Measurements from ENCODE around the gene GRIA3.
"Not testable (repeated sequence)": the region's sequence is repeated elsewhere in the genome, so short reads cannot be mapped to it uniquely, and the experiment has no call there.

Gene GRIA3

GRCh38 chrX:123464709-123465108 lies 280.6 kb downstream of the GRIA3 start:
- no peak for DNase-seq (ENCODE audit: low read depth)

DNA sequence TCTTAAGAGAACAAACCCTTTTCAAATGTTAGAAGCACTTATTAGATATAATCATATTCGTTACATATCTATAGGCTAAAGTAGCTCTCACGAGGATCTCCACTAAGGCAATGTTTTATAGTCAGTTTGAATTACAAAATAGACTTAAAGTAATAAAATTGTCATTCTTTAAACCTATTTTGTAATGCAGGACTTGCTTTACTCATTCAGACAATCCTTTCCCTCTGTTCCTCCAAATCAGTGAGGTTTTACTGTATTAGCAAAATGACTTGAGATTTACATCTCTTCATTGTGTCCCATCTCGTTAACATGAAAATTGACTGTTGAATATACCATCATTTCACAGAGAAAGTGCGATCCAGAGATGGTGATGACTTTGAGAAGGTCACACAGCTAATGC lies 284.4 kb downstream of the GRIA3 start:
- no peak for DNase-seq (ENCODE audit: low read depth)

DNA sequence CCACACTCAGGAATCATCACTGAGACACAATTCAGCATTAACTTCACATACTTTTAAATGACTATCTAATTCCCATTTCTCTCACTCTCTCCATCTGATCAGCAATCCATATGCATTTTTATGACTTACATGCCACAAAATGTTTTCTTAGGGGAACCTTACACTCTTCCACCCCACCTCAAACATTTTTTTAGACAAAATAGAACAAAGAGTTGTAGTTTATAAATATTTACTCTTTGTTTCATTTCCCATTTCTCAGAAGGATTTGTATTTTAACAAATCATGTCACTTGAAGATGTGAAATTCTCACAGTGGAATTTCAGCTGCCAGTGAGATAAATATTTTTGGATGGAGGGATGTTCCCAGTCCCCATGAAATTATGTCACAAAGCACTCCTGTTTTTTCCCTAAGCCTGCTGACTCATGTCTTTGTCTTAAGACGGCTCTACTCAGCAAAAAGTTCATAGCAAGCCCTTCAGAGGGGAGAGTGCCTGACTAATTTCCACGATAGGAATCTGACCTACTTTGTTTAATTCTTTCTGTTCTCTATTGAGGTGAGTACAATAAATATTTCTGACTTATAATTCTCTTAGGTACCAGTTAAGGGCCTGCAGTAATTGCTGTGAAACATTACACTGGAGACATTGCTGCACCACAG lies 291.1 kb downstream of the GRIA3 start:
- no peak for DNase-seq (ENCODE audit: low read depth)

DNA sequence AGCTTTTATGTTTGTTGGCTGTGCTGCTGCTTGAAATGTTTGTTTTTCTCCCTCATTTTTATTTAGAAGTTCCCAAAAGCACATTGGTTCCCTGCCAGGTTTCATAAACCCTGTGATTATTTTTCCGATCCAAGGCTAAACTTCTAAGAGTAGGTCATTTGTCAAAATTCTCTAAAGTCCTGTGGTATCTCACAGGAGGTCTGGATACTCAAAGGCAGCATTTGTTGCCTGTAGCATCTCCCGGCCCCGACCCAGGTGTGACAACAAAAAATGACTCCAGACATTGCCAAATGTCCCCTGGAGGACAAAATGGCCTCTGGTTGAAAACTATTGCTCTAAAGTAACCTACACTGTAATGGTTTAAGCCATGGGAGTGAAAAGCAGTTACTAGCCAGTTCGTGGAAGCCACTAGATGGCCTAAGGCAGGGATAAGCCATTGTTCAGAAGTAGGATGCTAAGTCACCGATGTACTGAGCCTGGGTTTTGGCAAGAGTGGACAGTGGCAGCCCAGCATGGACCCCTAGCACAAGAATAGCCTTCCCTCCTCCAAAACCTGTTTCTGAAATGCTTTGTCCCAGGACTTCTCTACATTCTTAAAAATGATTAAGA lies 292.6 kb downstream of the GRIA3 start:
- no peak for DNase-seq (ENCODE audit: low read depth)

DNA sequence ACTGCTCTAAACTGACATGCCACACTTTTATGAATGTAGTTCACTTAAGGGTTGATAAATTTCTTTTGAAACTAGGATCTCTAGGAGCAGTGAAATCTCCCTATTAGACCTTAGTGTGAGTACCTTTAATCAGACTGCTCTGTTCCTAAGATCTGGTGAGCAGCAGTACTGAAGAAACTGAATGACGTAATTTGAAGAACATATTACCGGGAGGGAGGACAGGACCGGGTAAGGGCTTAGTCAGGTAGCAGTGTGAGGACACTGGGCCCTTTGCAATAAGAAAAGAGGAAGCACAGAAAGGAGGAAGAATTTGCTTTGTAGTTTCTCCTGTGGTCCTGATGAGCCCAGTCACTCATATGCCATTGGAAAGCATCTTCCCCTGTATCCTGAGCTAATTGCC lies 293.6 kb downstream of the GRIA3 start:
- no peak for DNase-seq (ENCODE audit: low read depth)

DNA sequence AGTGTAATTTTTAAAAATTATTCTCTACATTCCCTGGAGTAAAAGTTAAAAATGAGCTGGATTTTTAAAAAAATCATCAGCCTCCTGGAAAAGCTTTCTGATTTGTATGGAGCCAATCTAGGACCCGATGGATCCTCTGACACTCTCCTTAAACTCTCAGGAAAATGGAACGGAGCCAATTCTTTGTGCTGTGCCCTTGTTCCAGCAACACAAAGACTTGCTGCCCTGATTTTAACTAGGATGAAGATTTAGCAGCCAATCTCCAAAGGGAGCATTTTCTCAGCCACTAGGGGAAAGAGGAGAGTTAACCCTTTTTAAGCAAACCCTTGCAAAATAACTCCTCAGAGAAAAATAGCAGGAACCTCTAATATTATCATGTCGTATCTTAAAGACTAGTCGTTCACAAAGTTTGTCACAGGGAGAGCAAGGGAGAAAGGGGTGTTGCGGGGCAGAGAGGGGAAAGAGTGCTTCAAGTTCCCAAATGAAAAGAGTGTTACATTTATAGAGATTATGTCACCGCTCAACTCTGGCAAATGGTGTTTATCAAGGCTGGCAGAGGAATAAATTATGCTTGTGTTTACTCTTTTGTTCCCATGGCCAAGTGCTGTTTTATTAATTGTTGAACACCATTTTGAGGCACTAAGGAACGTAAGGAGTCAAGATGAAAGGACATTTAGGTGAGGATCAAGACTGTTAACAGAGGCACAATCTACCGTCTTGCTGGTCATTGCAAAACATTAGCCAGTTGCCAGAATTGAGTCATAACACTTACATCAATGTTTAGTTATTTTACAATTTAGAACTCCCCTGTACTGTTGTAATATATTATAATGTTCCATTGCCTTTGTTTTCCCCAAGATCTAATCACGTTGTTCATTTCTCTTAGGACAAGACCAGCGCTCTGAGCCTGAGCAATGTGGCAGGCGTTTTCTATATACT lies 298.1 kb downstream of the GRIA3 start:
- no peak for DNase-seq (ENCODE audit: low read depth)

GRCh38 chrX:123486297-123486696 lies 302.2 kb downstream of the GRIA3 start:
- no peak for DNase-seq (ENCODE audit: low read depth)

DNA sequence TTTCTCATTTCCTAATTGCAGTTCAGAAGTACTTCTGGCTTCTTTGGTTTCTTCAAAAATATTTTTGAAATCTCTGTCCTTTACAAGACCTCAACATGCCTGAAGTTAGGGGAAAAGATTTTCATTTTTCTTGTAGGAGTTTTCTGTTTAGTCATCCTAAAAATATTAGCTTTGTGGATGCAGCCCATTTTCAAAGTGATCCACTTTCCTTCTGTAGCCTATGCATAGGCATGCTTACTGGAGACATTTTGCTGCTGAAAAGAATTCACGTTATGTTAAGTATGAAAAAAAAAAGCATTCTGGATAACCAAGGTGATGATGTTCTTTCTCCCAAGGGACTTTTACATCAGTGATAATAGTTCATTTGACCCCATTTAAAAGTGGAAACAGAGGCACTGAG lies 303.2 kb downstream of the GRIA3 start:
- no peak for DNase-seq (ENCODE audit: low read depth)

GRCh38 chrX:123487669-123488068 lies 303.6 kb downstream of the GRIA3 start:
- no peak for DNase-seq (ENCODE audit: low read depth)

GRCh38 chrX:123489011-123489410 lies 304.9 kb downstream of the GRIA3 start:
- DNase-seq (ENCODE audit: low read depth): no peak

DNA sequence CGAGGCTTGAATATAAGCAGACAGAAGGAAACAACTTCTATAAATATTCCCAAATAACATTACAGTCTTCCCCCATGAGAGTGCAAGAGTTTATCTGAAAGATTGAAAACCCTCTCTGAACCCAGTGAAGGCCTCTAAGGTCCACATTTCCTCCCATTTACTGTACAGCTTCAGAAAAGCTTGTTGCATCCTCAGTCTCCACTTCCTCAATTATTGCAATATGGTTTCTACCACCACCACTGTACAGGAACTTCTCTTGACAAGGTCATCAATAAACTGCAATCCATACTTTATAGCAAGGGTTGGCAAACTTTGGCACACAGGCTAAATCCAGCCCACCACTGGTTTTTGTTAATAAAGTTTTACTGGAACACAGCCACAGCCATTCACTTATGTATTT lies 309.8 kb downstream of the GRIA3 start:
- no peak for DNase-seq (ENCODE audit: low read depth)

DNA sequence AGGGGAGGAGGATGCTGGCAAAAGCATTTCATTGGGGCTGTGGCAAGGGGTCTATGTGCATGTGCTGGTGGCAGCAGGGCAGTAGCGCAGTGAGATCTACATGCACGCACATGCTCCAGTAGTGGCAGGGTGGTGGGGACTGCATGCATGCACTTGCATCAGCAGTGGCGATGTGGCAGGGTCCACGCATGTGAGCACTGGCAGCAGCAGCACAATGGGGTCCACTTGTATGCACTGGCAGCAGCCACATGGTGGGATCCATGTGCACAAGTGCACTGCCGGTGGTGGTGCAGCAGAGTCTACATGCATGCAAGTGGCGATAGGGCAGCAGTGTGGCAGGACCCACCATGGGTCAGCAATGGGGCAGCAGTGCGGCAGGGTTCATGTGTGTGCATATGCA lies 315.7 kb downstream of the GRIA3 start:
- DNase-seq (ENCODE audit: low read depth): no peak

DNA sequence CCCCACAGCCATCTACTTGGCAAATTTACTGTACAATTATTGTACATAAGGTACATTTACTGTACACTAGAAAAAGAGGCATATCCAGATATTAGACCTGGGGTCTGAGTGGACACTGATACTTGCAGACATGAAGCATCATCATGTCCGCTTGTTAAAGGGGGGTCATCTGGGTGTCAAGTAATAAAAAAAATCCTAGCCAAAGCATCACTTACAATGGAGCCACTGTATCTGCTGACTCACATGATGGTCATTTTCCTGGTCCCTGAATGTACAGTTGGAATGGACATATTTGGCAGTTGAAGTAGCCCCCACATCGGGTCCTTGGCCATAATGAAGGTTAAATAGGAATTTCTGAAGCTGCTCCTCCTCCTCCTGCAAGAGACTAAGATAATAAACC lies 320.0 kb downstream of the GRIA3 start:
- DNase-seq (ENCODE audit: low read depth): no peak

GRCh38 chrX:123504630-123505270 lies 320.7 kb downstream of the GRIA3 start:
- DNase-seq (ENCODE audit: low read depth): no peak

GRCh38 chrX:123513585-123514278 lies 329.7 kb downstream of the GRIA3 start:
- DNase-seq (ENCODE audit: low read depth): no peak

DNA sequence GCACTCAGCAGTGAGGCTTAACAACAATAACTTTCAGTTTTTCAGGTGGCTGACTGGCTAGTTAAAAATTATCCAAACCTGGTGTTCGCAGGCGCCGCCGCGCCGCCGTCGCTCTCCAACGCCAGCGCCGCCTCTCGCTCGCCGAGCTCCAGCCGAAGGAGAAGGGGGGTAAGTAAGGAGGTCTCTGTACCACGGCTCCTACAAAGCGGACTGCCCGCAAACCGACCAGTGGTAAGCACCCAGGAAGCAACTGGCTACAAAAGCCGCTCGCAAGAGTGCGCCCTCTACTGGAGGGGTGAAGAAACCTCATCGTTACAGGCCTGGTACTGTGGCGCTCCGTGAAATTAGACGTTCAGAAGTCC lies 330.2 kb downstream of the GRIA3 start:
- not testable (repeated sequence) for DNase-seq (ENCODE audit: low read depth)

DNA sequence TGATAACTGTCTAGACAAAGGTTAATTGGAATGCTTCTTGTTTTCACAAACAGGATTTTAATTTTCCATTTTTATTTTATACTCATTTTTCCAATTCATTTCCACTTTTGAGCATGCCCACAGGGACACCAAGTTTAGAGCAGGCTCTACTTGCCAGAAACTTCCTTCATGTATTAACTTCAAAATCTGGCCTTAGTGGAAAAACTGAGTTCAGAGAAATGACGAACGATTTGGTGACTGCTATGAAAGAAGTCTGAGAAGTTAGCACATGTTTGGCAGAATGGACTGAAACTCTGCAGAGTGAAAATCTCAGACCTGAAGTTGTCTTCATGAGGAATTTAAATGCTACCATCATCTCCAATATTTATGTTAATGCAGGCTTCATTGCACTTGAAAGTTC lies 334.7 kb downstream of the GRIA3 start:
- DNase-seq (ENCODE audit: low read depth): no peak

DNA sequence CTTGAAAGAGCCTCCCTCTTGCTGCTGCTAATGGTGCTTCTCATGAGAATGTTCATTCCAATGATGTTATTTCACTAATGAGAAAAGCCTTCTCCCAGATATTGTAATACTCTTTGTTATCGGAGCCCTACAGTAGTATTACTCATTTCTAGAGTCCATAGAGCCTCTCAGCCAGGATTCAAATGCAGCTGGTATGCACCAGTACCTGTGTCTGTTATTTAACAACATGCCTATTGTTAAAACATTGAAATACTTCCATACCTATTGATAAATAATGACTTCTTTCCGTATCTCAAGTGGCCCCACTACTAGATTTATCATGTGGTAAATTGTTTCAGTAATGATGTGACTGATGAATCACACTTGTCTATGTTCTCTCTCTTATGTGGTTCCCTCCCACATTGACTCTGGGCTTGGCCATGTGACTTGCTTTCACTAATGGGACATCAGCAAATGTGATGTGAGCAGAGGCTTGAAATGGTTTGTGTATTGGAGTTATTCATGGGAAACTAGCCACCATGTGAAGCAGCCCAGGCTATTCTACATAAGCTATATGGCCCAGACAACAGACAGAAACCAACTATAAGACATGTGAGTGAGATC lies 341.1 kb downstream of the GRIA3 start:
- no peak for DNase-seq (ENCODE audit: low read depth)

- not testable (repeated sequence) for DNase-seq (ENCODE audit: low read depth)
Observed at GRCh38 chrX:123530726-123531125, 346.6 kb downstream of the GRIA3 start.

Measured in T follicular helper cell (primary cell).